H9 (cell line): ENCODE results near the gene AGPAT2. TPM values are rescaled to one million over a fixed set of nuclear protein-coding genes. Genes with fewer than 3 reads are reported as not detected.

Experiments
- DNase-seq: peaks from one replicate; pipeline ENCODE4 v3.0.0-alpha.2; 2017
- H2AFZ ChIP-seq: one replicate; pipeline ENCODE4 v1.6.1; 2013; ENCODE audit warnings: mild to moderate bottlenecking, low read length, control low read depth, moderate library complexity
- H2AK5ac ChIP-seq: 2 replicates; pipeline ENCODE4 v1.6.1; 2013; ENCODE audit warnings: low read length, control low read depth, mixed read lengths; ENCODE audit not compliant: insufficient read length
- H2BK120ac ChIP-seq: one replicate; pipeline ENCODE4 v1.6.1; 2013; ENCODE audit warnings: low read depth, mild to moderate bottlenecking, low read length, control low read depth, inconsistent platforms; ENCODE audit not compliant: poor library complexity, severe bottlenecking
- H2BK12ac ChIP-seq: 2 replicates; pipeline ENCODE4 v1.6.1; 2013; ENCODE audit warnings: low read length, control low read depth, mixed read lengths, low read depth; ENCODE audit not compliant: insufficient read length
- H2BK15ac ChIP-seq: 2 replicates; pipeline ENCODE4 v1.6.1; 2013; ENCODE audit warnings: low read depth, low read length, control low read depth
- H2BK20ac ChIP-seq: one replicate; pipeline ENCODE4 v1.6.1; 2013; ENCODE audit warnings: low read depth, mild to moderate bottlenecking, low read length, control low read depth, inconsistent platforms; ENCODE audit not compliant: poor library complexity, severe bottlenecking
- H2BK5ac ChIP-seq: 2 replicates; pipeline ENCODE4 v1.6.1; 2013; ENCODE audit warnings: low read length, control low read depth, mixed read lengths; ENCODE audit not compliant: insufficient read length
- H3K14ac ChIP-seq: 2 replicates; pipeline ENCODE4 v1.6.1; 2013; ENCODE audit warnings: low read length, control low read depth; ENCODE audit not compliant: insufficient read depth
- H3K18ac ChIP-seq: 2 replicates; pipeline ENCODE4 v1.6.1; 2013; ENCODE audit warnings: low read depth, mild to moderate bottlenecking, mixed read lengths, low read length, control low read depth; ENCODE audit not compliant: insufficient read length
- H3K23ac ChIP-seq: 2 replicates; pipeline ENCODE4 v1.6.1; 2013; ENCODE audit warnings: low read length, control low read depth, mixed read lengths, low read depth; ENCODE audit not compliant: insufficient read length
- H3K23me2 ChIP-seq: 2 replicates; pipeline ENCODE4 v1.6.1; 2013; ENCODE audit warnings: low read depth, mild to moderate bottlenecking, mixed read lengths, low read length, control low read depth; ENCODE audit not compliant: insufficient read length, poor library complexity, severe bottlenecking
- H3K27ac ChIP-seq: 2 replicates; pipeline ENCODE4 v1.5.1; 2013; ENCODE audit warnings: low read length, control low read depth, mixed read lengths, low read depth; ENCODE audit not compliant: insufficient read length
- H3K27me3 ChIP-seq: 2 replicates; pipeline ENCODE4 v1.6.1; 2013; ENCODE audit warnings: low read length, control low read depth, inconsistent platforms; ENCODE audit not compliant: insufficient read depth
- H3K4ac ChIP-seq: 2 replicates; pipeline ENCODE4 v1.6.1; 2013; ENCODE audit warnings: low read depth, mild to moderate bottlenecking, control low read depth, inconsistent platforms, low read length, moderate library complexity
- H3K4me1 ChIP-seq: 2 replicates; pipeline ENCODE4 v1.6.1; 2013; ENCODE audit warnings: low read length, control low read depth, inconsistent platforms; ENCODE audit not compliant: insufficient read depth
- H3K4me2 ChIP-seq: 2 replicates; pipeline ENCODE4 v1.6.1; 2013; ENCODE audit warnings: low read length, control low read depth, mixed read lengths; ENCODE audit not compliant: insufficient read length, insufficient read depth
- H3K56ac ChIP-seq: 2 replicates; pipeline ENCODE4 v1.6.1; 2013; ENCODE audit warnings: low read depth, mild to moderate bottlenecking, mixed read lengths, low read length, control low read depth; ENCODE audit not compliant: insufficient read length
- H3K79me1 ChIP-seq: 2 replicates; pipeline ENCODE4 v1.6.1; 2013; ENCODE audit warnings: low read depth, mild to moderate bottlenecking, moderate library complexity, low read length, control low read depth, inconsistent platforms; ENCODE audit not compliant: insufficient read depth, poor library complexity, severe bottlenecking
- H3K79me2 ChIP-seq: 2 replicates; pipeline ENCODE4 v1.6.1; 2013; ENCODE audit warnings: low read length, control low read depth, inconsistent platforms; ENCODE audit not compliant: insufficient read depth
- H3K9ac ChIP-seq: 2 replicates; pipeline ENCODE4 v1.6.1; 2013; ENCODE audit warnings: low read length, control low read depth, mixed read lengths; ENCODE audit not compliant: insufficient read length; ENCODE audit errors: extremely low read depth
- H3K9me3 ChIP-seq: one replicate; pipeline ENCODE4 v1.6.1; 2013; ENCODE audit warnings: low read depth, low read length, inconsistent platforms; ENCODE audit not compliant: control insufficient read depth
- H3T11ph ChIP-seq: one replicate; pipeline ENCODE4 v1.6.1; 2013; ENCODE audit warnings: mild to moderate bottlenecking, low read length, control low read depth, inconsistent platforms
- H4K20me1 ChIP-seq: one replicate; pipeline ENCODE4 v1.6.1; 2013; ENCODE audit not compliant: control insufficient read depth, insufficient read length, insufficient read depth
- H4K5ac ChIP-seq: 2 replicates; pipeline ENCODE4 v1.6.1; 2013; ENCODE audit warnings: low read depth, mild to moderate bottlenecking, mixed read lengths, low read length, control low read depth; ENCODE audit not compliant: insufficient read length
- H4K8ac ChIP-seq: replicated peaks from 2 replicates; pipeline ENCODE4 v1.6.1; 2013; ENCODE audit warnings: low read length, control low read depth, mixed read lengths, low read depth; ENCODE audit not compliant: insufficient read length
- H4K91ac ChIP-seq: 2 replicates; pipeline ENCODE4 v1.6.1; 2013; ENCODE audit warnings: low read depth, mild to moderate bottlenecking, moderate library complexity, mixed read lengths, low read length, control low read depth; ENCODE audit not compliant: insufficient read length
- H3K27ac Mint-ChIP-seq, 3 experiments: 2 replicates in 2 of 3; 3 replicates in 1 of 3; pipeline ENCODE4 v1.8.0; 2020 to 2021; ENCODE audit warnings: mixed read lengths in 3 of 3, mild to moderate bottlenecking in 1 of 3, moderate library complexity in 1 of 3
- H3K27me3 Mint-ChIP-seq: 2 replicates; pipeline ENCODE4 v1.8.0; 2021; ENCODE audit warnings: low read depth, mild to moderate bottlenecking, moderate library complexity, mixed read lengths
- H3K36me3 Mint-ChIP-seq, 3 experiments: 2 replicates in 2 of 3; 3 replicates in 1 of 3; pipeline ENCODE4 v1.8.0; 2020 to 2021; ENCODE audit warnings: low read depth in 3 of 3, mixed read lengths in 3 of 3; ENCODE audit not compliant: insufficient read depth in 1 of 3
- H3K4me1 Mint-ChIP-seq, 2 experiments: 2 replicates each; pipeline ENCODE4 v1.8.0; 2020; ENCODE audit warnings: mixed read lengths in 2 of 2
- H3K4me3 Mint-ChIP-seq, 2 experiments: 2 replicates in 1 of 2; 3 replicates in 1 of 2; pipeline ENCODE4 v1.8.0; 2020 to 2021; ENCODE audit warnings: mild to moderate bottlenecking in 2 of 2, mixed read lengths in 2 of 2, moderate library complexity in 1 of 2
- H3K9me3 Mint-ChIP-seq, 2 experiments: 2 replicates in 1 of 2; 3 replicates in 1 of 2; pipeline ENCODE4 v1.8.0; 2020; ENCODE audit warnings: mild to moderate bottlenecking in 2 of 2, mixed read lengths in 2 of 2, moderate library complexity in 1 of 2
- CTCF ChIP-seq: fragments of 200-600 bp; sonication (generic); conservative IDR thresholded peaks from 3 replicates; pipeline ENCODE4 v1.8.0; 2021; ENCODE audit warnings: antibody characterized with exemption, mild to moderate bottlenecking
- WGBS: extraction: QIAGEN DNeasy Blood & Tissue Kit; methylation state at CpG from one replicate; pipeline ENCODE4 v1.1.7; 2013; ENCODE audit warnings: missing lambda C conversion rate, low lambda C conversion rate, mixed read lengths; ENCODE audit not compliant: insufficient read length; ENCODE audit errors: extremely low coverage; 5-methylcytosine and 5-hydroxymethylcytosine counted together
- total RNA-seq: library from RNA; stranded (reverse); gene quantifications from 2 replicates; pipeline ENCODE4 v1.2.1, GENCODE V29; 2021

Gene AGPAT2
- total RNA-seq, 1 experiment from 2014 or later = 29.7 TPM

GRCh38 chr9:136689108-136689460 is 1.8 kb upstream of the AGPAT2 start:
- TF ChIP-seq CTCF = no peak
- H3K4me1 Mint-ChIP-seq = peaks cover 4 to 27% of the 10 kb centered on the region in 2 experiments
- Histone ChIP-seq H4K5ac (no peak overlapping the region), H4K8ac (no peak overlapping the region), H3T11ph (no peak overlapping the region), H2BK15ac (no peak overlapping the region), H3K27ac (no peak overlapping the region), H3K18ac (no peak overlapping the region), H2AK5ac (no peak overlapping the region), H3K9ac (no peak overlapping the region), H3K79me1 (peaks cover 4% of the 10 kb centered on the region), H3K23me2 (peaks cover 9% of the 10 kb centered on the region), H3K9me3 (no peaks in the 10 kb centered on the region), H2AFZ (no peak overlapping the region), H2BK12ac (no peak overlapping the region), H2BK20ac (no peak overlapping the region), H4K20me1 (no peaks in the 10 kb centered on the region), H3K27me3 (no peaks in the 10 kb centered on the region), H3K4ac (no peak overlapping the region), H3K56ac (no peak overlapping the region), H3K23ac (no peak overlapping the region), H3K79me2 (no peaks in the 10 kb centered on the region; the same call in 1 of the 2 replicates), H4K91ac (no peak overlapping the region), H3K14ac (no peak overlapping the region), H3K4me2 (no peak overlapping the region), H2BK120ac (no peak overlapping the region), H3K4me1 (no peaks in the 10 kb centered on the region), H2BK5ac (no peak overlapping the region)
- no peak overlapping the region for H3K27ac Mint-ChIP-seq
- peaks cover 19% of the 10 kb centered on the region for H3K27me3 Mint-ChIP-seq
- peak overlapping the region in 1 of 2 experiments; percentile 43; a peak in 1 of 5 replicates for H3K4me3 Mint-ChIP-seq
- WGBS = no CpG with 5 or more reads among the region's 7 CpGs
- no peaks in the 10 kb centered on the region for H3K9me3 Mint-ChIP-seq
- no peak for DNase-seq
- no peaks in the 10 kb centered on the region for H3K36me3 Mint-ChIP-seq
